Activated CD4-positive, CD25-positive, alpha-beta regulatory T cell treated with anti-CD3 and anti-CD28 coated beads, Interleukin-2, amount 50 U/mL, for 16 hours (primary cell): ENCODE results near the gene BLTP3A.
A peak's percentile ranks its signal among the peaks of the same experiment; 100 is the strongest.
"Not testable (repeated sequence)": the region's sequence is repeated elsewhere in the genome, so short reads cannot be mapped to it uniquely, and the experiment has no call there.

Source experiments
- DNase-seq: peaks from one replicate; pipeline ENCODE4 v3.0.0-alpha.2; 2020; ENCODE audit warnings: low read depth, low spot score

Gene BLTP3A

DNA sequence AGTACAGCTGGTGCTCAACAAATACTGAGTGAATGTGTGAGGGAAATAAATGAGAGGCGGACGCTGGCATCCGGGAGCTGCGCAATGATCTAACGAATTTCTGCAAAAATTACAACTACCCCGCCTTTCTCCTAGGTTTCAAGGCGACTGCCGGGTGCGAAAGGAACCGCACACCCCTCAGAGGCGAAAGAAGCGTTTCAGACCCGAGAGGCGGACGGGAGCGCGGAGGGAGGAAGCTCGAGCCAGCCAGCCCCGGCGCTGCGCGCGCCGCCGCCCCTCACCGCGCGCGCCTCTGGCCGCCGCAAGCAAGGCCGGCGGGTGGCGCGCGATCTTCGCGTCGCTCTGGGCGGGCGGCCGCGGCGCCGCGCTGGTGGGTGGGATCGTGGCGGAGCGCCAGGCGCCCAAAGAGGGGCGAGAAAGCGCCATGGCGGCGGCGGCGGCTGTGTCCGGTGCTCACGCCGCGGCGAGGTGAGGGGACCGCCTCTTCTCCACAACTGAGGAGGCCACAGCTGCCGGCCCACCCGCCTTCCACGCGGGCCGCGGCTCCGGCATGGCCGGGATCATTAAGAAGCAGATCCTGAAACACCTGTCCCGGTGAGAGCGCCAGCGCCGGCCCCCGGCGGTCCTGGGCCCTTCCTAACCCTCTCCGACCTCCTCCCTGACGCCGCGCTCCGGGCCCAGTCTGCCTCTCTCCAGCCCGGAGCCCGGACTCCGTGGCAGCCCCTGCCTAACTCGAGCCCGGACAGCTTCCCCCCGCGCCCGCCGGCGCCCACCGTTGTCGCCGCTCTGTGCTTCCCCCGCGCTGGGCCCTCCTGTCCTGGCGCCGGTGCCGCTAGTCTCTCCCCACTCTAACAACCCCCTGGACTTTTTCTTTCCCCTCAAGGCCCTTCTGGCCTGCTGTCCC, at the start of gene BLTP3A:
Gene BLTP3A, plus strand, starts transcription at position 383 of the 904 bp plus-strand sequence. Its CDS starts 168 bp downstream, at position 551.
- DNase-seq: peak; percentile 42

DNA sequence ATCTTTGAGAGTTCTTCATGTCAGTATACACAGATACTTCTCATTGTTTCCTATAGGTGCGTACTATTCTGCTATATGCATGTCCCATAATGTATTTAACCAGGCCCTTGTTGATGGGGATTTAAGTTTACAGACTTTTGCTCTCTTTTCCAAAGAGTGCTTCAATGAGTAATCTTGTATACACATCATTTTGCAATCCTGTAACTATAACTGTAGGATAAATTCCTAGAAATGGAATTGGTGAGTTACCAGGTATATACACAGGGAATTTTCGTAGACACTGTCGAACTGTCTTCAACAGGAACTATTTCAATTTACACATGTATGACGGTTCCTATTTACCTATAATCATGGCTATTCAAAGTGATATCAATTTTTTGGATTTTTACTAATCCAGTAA, 49.8 kb upstream of the BLTP3A start:
- no peak for DNase-seq

- no peak for DNase-seq
Measured at GRCh38 chr6:34743625-34744293, 48.1 kb upstream of the BLTP3A start.

DNA sequence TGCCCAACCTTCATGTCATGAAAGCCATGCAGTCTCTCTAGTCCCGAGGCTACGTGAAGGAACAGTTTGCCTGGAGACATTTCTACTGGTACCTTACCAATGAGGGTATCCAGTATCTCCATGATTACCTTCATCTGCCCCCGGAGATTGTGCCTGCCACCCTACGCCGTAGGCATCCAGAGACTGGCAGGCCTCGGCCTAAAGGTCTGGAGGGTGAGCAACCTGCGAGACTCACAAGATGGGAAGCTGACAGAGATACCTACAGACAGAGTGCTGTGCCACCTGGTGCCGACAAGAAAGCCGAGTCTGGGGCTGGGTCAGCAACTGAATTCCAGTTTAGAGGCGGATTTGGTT, 47.6 kb upstream of the BLTP3A start:
- not testable (repeated sequence) for DNase-seq

DNA sequence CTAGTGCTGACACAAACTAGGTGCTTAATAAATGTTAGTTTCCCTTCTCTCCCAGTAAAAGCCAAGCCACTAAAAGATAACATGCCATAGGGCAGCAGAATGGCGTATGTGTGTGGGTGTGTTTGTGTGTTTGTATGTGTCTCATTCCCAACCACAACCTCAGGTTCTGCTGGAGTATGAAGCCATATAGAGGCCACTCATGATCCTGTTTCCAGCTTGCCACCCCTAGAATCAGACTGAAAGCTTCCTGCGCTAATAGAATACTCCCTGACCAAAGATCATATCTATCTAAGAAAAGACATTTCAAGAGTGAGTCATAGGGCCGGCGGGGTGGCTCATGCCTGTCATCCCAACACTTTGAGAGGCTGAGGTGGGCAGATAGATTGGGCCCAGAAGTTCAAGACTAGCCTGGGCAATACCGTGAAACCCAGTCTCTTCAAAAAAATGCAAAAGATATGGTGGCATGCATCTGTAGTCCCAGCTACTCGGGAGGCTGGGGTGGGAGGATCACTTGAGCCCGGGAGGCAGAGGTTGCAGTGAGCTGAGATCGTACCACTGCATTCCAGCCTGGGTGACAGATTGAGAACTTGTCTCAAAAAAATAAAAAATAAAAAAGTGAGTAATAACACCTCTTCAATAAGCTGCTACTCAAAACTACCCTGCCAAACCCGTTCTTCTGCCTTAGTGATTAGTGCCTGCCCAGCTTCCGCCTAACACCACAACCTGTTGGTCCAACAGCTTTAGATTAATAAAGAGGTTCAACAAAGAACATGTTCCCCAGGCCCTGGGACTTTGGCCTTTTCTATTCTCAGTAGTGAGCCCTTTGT, 46.4 kb upstream of the BLTP3A start:
- no peak for DNase-seq

DNA sequence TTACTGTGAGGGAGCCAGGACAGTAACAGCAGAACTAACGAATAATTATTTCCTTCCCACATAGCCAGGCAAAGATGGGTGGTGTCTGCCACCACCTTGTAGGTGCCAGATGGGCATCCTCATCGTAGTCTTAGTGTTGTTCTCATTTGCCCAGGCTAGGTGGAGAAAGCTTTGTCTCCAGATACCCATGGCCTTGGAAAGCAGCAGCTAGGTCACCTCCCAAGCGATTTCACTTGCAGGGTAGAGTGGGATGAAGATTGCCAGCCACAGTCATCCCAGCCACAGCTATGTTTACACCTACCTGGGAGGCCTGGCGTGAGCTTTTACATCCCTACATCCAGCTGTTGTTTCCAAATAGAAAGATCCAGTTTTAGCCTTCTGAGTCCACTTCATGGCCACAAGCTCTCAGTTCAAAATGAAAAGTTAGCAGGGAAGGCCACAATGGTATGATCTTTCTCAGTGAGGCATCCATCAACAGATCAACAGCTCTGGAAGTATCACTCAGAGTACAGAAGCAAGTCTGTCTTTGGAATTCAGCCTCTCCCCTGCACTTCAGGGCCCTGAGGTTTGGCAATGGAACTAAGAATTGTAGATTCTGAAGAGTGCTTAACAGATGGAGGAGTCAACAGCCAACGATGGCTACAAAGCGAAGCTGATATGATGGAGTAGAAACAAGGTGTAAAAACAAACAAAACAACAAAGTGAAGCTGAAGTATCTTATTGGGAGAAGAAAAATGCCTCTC, 45.6 kb upstream of the BLTP3A start:
- DNase-seq: no peak

- DNase-seq: no peak
Measured at GRCh38 chr6:34748757-34749156, 43.1 kb upstream of the BLTP3A start.

GRCh38 chr6:34756513-34756856, 35.4 kb upstream of the BLTP3A start:
- DNase-seq: not testable (repeated sequence)

- no peak for DNase-seq
Measured at GRCh38 chr6:34757687-34758274, 34.1 kb upstream of the BLTP3A start.

DNA sequence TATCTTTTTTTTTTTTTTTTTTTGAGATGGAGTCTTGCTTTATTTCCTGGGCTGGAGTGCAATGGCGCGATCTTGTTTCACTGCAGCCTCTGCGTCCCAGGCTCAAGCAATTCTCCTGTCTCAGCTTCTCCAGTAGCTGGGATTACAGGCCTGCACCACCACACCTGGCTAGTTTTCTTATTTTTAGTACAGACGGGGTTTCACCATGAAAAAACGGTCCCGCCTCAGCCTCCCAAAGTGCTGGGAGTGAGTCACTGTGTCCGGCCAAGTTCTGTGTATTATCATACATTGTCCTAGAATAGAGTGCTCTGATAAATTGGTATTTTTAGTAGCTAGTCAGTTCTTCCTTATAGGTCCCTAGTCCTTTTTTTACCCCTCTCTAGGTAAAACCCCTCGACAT, 31.8 kb upstream of the BLTP3A start:
- DNase-seq: no peak

DNA sequence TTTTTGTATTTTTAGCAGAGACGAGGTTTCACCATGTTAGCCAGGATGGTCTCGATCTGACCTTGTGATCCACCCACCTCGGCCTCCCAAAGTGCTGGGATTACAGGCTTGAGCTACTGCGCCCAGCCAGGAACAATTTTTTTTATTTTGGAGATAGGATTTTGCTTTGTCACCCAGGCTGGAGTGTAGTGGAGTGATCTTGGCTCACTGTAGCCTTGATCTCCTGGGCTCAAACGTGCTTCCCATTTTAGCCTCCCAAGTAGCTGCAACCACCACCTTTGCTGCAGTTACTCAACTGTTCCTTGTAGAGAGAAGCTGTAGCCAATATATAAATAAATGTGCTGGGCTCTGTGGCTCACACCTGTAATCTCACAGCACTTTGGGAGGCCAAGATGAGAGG, 30.2 kb upstream of the BLTP3A start:
- DNase-seq: not testable (repeated sequence)

DNA sequence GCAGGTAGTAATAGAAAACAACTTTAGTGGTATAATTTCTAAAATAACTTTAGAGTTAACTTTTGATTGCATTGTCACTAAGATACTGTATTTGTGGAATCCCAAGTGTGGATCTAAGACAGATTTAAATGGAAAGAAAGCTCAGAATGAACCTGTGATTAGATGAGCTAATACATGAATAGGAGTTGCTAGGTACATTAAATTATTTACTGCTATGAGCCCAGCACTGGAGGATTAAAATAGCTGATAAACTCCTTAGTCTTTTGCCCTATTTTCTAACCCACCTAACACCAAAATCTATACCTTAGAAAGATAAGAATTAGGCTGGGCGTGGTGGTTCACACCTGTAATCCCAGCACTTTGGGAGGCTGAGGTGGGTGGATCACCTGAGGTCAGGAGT, 23.7 kb upstream of the BLTP3A start:
- no peak for DNase-seq

- DNase-seq: no peak
Measured at GRCh38 chr6:34771727-34772126, 20.2 kb upstream of the BLTP3A start.

GRCh38 chr6:34772940-34773339, 18.9 kb upstream of the BLTP3A start:
- DNase-seq: no peak

GRCh38 chr6:34773916-34774315, 18.0 kb upstream of the BLTP3A start:
- no peak for DNase-seq

DNA sequence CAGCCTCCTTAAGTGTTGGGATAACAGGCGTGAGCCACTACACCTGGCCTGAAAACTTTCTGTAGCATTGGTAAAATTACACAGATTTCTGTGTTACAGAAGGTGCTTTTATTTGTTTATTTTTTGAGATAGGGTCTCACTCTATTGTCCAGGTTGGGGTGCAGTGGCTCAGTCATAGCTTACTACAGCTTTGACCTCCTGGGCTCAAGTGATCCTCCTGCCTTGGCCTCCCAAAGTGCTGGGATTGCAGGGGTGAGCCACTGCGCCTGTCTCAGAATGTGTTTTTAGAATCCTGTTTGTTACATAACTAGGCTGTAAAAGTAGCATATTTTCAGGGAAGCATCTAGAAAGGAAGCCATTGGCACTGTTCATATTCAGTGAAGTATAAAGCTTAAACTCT, 16.9 kb upstream of the BLTP3A start:
- no peak for DNase-seq

DNA sequence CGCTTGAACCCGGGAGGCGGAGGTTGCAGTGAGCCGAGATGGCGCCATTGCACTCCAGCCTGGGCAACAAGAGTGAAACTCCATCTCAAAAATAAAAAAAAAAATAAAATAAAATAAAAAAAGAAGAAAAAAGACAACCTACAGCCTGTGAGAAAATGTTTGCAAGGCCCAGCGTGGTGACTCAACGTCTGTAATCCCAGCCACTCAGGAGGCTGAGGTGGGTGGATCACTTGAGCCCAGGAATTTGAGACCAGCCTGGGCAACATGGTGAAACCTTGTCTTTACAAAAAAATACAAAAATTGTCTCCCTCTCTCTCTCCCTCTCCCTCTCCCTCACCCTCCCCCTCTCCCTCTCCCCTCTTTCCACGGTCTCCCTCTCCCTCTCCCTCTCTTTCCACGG, 6.5 kb upstream of the BLTP3A start:
- not testable (repeated sequence) for DNase-seq

- not testable (repeated sequence) for DNase-seq
Measured at GRCh38 chr6:34787152-34787551, 4.7 kb upstream of the BLTP3A start.

- no peak for DNase-seq
Measured at GRCh38 chr6:34788111-34788510, 3.8 kb upstream of the BLTP3A start.

GRCh38 chr6:34791164-34791700, 651 bp upstream of the BLTP3A start:
- no peak for DNase-seq
